ELR (cell line): ENCODE data around the gene HHAT.

Source experiments
- DNase-seq: peaks from one replicate; pipeline ENCODE4 v3.0.0-alpha.2; 2015; ENCODE audit warnings: low read depth

The HHAT gene

DNA sequence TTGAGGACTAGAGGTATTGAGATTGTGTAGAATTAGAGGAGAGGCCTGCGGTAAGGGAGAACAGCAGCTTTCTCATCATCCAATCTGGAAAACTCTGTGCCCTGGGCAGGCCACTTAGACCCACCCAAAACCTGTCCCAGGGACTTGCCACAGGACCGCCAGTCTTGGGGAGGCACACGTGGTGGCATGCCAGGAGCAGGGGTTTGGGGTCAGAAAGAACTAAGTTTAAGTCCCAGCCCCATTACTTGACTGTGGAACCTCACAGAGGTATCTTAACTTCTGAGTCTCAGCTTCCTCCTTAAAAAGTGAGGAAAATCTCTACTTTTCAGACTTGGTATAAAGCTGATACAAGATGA, 356.6 kb downstream of the HHAT start:
- no peak for DNase-seq

DNA sequence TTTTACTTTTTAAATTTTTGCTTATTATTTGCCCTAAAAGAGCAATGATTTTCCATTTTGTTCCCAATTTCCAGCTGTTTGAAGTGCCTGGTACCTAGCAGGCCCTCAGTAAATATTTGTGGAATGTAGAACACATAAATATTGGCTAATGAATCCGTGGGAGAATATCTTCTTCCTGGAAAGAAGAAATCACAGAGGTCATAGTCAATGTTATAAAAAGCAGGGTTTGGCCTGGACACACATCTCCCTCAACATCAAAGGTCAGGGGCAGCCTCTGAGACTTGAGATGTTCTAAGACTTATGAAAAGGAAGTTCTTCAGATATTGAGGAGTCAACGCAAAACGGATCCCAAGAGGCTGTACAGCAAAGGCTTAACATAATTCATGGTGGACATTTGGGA, 358.1 kb downstream of the HHAT start:
- no peak for DNase-seq

DNA sequence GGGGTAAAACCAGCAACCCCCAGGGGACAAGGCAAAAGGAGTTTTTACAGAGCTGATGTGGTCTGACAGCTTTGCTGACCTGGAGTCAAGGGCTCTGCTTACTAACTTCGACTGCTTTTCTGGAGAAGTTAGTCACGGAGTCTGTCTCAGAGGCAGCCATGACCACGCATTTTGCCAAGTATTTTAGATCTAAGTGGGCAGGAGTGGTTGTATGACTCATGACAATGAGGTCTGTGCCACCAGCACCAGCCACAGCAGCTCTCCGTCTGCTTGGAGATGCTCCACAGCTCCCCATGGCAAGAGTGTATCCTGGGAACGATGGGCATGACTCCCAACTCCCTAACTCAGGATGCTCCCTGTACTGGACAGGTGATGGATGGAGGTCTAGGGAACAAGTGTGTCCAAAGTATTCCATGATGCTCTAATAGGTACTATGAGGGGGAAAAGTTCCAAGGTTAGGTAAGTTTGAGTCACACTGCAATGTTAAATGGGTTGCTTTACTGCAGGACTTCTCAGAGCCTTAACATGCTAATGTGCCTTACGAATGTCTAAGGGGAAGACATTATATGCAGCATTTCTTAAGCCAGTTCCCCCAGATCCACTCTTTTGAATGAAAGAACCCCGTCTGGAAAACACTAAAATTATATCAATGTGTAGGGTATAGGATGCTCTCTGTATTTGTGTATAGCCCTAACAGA, 359.0 kb downstream of the HHAT start:
- DNase-seq = peak; percentile 24

DNA sequence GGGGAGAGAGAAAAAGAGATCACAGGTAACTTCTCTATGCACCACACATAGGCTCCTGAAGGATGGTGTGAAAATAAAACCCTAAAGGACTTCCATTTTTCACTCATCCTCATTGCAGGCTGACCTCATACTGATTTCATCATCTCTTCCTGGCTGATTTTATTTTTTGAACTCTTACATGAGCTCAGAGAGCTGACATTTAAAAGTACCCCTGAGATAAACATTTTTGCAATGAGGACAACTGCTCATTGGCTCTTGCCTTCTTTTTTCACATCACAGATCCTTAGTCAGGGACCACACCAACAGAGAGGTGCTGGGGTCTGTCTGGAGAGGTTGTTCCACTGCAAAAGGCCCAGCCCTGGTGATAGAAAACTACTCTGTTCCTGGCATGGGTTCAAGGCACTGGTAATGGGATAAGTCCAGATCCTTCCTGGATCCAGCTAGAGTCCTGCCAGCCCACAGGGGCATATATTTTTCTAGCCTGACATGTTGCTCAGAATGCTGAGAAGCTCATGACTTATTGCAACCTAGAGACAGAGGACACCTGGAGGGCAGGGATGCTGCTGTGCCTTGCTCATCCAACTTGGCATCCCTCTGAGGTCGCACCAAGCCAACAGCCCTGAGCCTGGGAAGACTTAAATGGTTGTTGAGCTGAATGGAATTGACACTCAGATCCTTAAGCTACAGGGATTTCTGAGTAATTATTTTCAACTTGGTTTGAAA, 360.0 kb downstream of the HHAT start:
- no peak for DNase-seq

DNA sequence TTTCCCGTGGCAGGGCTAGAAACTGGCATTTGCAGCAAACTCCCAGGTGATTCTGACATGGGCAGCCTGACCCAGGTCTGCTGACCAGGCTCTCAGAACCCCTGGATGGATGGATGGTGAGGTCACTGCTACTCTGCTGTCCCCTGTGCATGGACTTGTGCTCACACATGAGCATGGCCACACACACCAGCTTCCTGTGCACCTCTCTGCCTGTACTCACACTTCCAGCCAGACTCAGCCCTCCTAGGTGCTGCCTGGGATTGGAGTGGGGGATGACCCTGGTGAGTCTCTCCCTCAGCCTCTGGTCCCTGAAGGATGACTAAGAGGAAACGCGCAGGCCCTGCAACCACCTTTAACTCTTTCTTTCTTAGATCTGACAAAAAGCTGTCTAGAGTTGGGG, 361.1 kb downstream of the HHAT start:
- peak; percentile 20 for DNase-seq

DNA sequence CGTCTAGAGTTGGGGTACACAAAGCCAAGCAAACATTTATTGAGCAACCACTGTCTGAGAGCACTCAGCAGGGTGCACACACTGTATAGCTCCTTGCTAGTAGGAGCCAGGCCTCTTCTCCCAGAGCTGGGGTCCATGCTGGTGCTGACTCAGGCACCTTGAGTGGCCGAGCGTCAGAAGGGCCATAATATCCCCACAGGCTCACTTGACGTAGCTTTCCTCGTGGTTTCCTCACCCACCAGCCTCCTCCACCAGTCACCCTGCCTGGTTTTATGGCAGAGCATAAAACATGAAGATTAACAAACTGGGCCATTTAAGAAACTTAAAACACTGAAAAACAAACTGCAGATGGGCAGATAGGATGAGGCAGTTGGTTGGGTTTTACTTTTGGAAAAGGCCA, 361.5 kb downstream of the HHAT start:
- DNase-seq = peak; percentile 2

DNA sequence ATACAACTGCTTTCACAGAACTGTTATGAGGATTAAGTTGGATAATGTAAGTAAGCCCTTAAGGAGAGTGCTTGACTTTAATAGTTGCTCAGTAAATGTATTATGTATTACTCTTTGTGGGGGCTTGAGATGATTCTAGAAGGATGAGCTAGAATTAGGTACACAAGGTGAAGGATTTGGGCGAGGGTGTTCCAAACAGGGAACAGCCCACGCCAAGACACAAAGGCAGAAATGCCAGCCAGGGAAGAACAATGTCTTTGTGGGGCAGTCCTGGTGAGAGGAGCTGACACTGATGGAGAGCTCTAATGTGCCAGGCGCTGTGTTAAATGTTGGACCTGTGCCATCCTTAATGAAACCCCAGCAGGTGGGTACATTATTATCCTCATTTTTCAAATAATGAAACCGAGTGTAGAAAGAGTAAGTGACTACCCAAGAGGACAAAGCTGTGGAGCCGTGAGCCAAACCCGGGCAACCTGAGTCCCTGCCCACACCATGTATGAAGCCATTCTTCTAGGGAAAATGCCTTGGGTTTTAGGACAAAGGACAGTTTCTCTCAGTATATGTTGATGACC, 362.4 kb downstream of the HHAT start:
- DNase-seq = no peak

DNA sequence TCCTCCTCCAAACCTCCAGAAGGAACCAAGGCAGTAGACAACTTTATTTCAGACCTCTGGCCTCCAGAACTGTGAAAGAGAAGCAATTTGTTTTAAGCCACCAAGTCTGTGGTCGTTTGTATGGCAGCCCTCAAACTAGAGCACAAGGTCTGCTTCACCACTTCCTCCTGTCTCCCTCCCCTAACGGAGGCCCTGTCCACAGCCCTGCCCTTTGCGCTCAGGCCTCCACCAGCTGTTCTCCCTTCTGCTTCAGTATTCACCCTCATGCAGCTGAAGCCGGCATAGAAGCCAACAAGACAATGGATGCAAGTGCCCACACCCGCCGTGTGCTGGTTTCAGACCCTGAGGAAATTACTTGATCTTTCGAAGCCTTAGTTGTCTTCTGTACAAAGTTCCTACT, 364.1 kb downstream of the HHAT start:
- no peak for DNase-seq

DNA sequence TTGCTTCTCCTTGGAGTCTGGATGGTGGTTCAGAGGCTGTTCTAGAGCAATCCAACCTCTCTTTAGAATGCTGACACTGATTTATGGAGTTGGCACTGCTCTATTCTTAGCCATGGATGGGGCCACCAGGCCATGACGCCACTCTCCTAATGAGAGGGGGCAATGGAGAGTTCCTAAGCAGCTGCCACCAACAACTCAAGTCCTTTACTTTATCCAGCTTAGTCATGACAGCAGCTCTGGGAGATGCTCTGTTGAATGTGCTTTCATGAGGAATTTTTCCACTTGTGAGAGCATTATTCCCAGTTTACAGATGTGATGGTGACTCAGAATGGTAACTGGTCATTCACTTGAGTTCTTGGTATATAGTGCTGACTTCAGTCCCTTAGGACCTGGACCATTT, 366.3 kb downstream of the HHAT start:
- no peak for DNase-seq

DNA sequence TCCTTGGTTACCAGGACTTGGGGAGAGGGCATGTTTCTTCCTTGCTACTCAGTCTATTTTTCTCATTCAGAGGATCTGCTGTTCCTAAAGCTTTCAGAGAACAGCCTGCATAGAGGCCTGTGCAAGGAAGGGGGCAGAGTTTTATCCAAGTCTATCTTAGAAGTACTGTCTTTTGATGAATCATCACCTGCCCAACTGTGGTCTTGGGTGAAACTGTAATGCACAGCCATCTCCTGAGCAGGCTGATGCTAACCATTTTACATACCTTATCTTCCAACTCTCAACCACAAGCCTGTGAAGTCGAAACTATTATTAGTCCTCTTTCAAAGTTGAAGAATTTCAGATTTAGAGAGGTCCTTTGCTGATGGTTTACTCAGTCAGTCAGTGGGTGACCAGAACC, 368.0 kb downstream of the HHAT start:
- peak; percentile 7 for DNase-seq

DNA sequence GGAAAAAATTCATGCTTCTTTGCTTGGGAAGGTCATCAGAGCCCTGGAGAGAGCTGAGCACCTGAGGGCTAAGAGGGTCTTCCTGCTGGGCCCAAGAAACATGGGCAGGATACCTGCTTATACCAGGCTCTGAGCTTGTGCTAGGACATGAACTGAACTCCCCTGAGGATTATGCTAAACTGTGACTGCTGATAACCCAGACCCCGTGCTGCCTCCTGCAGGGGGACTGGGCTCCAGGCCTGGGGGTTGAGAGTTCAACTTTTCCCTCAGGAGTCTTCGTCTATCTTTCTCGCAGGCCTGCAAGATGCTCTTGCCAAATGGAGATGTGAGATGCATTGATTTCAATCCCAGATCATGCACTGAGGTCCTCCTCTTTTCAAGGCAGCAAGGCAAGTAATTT, 368.5 kb downstream of the HHAT start:
- DNase-seq = no peak

DNA sequence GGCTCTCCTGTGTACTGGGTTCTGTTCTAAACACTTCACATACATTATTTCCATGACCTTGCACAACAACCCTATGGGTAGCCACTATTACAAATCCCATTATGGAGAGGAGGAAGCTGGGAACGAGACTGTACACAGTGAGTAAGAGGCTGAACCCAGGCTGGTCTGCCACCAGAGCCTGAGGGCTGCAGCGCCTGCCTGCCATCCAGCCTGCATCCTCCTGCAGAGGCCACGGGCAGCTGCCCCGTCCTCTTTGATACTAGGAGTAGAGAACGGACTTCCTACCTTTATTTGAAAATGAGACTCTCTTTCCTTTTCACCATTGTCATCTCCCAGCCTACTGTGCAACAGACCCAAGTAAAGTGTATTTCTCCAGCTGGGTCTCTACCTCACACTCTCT, 370.0 kb downstream of the HHAT start:
- no peak for DNase-seq

DNA sequence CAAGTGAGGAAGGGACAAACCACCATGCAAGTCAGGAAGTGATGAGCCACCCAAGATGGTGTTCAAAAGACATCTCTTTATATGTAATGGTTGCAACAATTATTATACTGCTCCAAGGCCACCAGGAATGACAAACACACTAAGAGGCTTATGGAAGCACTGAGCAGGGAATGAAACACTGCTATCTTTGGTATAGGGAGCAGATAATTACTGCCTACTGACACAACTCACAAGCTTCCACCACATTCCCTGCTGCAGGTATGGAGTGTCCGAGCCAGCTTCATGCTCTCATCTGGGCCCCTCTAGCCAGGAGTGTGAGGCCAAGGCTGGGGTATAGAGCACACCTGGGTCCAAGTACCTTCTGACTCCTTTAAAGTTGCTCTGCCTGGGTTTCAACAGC, 371.4 kb downstream of the HHAT start:
- no peak for DNase-seq

DNA sequence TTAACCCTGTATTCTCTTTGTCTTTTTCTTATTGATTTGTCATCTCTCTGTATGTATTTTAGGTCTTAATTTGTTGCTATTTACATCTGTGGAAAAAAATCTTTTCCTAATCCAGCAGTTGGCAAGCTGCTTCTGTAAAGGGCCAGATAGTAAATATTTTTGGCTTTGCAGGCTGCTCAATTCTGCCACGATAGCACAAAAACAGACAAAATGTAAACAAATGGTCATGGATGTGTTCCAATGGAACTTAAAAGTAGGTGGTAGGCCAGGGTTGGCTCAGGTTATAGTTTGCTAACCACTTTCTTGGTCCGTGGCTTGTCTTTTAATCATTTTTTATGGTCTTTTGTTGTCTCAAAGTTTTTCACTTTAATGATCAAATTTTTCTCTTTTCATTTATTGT, 371.8 kb downstream of the HHAT start:
- DNase-seq = no peak

DNA sequence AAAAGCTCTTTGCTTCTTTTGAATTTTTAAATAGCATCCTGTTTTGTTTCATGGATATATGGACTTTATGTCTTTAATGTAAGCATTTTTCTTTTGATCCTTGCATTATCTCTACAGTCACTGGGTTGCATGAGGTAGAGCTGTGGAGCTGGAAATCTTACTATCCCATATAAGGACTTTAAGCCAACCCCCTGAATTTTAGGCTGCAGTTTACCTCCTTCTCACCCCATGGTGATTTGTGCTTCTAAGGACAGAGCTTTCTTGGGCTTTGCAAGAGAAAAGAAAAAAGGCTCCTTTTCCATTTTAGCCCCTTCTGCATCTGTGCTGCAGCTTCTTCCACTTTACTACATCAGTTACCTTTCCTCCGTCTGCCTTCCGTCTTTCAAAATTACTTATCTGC, 373.8 kb downstream of the HHAT start:
- DNase-seq = no peak

DNA sequence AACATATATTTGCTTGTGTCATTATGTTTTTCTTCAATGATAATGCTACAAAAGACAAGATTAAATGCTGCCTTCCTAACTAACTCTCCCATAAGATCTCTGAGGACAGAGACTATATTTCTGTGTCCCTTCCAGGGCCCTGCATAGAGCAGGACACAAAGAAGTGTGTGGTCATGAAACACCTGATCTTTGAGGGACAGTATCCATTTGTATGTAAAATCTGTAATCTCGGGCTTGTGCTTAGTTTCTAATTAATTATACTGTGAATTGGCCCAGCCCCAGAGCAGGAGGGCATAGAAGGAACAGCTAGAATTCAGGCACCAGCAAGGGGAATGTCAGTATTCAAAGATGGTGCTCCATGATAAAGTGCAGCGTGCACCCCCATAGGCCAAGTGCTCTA, 374.9 kb downstream of the HHAT start:
- DNase-seq = no peak

DNA sequence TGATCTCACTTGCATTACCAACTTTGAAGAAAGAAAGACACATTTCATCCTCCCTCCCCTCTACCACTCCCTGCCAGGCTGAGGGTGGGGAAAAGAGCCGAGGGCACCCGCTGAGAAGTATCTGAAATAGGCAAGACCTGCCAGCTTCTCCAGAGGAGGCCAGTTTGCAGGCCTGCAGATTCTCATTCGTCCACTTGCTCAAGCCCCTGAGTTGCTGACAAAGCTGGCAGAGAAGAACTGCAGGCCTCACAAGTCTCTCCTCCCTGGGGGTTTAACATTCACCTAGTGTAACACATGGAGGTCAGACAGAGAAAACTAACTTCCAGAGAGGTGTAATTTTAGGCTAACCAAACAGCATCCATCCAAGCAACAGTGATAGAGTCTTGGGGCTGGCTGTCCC, 376.4 kb downstream of the HHAT start:
- DNase-seq = no peak

DNA sequence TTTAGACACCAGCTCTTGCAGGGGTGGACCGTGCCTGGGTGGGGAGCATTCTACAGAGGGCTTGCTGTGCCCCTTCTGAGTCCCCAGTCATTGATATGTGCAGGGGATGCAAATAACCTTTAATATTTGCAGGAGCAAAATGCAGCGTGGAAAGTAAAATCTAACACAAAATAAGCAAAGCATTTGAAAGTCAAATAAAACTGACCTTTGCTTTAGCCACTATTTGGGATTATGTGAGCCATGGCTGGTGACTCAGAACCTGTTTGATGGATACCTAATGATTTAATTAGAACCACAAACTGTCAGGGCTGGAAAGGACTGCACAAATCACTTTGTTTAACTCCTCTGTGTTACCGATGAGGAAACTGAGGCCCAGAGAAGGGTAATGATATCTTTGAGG, 377.5 kb downstream of the HHAT start:
- DNase-seq = no peak

DNA sequence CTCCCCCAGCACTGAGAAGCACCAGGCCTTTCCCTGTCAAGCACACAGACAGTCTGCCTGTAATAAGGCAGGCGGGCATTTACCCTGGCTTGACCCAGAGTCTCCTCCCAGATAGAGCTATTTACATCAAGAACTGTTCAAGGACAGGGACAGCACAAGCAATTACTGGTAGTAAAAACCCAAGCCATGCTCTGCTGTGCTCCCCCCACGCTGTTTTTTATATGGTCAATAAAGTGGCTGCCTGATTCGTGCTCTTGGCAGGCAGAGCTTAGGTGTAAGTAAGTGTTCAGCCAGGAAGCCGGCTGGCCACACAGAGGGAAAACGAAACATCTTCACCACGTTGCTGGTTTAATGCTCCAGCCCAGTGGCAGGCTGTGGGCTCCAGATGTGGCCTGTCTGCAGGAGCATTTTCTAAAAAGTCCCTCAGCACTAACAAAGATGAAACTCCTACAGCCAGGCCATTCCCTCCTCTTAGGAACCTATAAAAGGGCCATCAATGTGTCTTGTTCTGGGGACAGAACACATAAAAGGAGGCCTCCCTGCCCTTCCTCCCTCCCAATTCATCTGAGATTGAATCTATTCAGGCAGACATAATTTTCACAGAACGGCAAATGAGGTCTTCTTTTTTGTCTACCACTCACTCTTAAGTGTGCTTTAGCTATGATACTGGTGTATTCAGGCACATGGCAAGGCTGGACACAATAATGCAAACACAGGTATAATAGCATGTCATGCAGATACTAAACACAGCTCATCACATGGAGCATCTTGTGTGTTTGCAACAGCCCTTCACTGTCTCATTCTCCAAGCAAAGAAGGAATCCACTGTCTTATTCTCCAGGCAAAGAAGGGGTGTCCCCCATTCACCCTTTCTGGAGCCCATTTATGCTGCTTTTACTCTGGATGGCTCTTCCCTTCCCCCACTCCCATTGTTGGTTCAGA, 378.9 kb downstream of the HHAT start:
- no peak for DNase-seq

DNA sequence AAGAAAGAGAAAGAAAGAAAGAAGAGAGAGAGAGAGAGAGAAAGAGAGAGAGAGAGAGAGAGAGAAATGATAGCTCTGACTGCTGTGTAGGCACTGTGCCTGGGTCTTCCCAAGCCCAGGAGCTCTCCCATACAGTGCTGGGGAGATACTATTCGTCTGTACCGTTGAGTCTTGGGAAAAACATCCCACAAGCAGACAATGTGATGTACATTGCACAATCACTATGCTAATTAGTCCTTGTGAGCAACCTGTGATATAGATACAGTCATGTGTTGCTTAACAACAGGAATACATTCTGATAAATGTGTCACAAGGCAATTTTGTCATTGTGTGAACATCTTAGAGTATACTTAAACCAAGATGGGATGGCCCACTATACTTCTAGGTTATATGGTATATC, 381.0 kb downstream of the HHAT start:
- DNase-seq = peak; percentile 25

DNA sequence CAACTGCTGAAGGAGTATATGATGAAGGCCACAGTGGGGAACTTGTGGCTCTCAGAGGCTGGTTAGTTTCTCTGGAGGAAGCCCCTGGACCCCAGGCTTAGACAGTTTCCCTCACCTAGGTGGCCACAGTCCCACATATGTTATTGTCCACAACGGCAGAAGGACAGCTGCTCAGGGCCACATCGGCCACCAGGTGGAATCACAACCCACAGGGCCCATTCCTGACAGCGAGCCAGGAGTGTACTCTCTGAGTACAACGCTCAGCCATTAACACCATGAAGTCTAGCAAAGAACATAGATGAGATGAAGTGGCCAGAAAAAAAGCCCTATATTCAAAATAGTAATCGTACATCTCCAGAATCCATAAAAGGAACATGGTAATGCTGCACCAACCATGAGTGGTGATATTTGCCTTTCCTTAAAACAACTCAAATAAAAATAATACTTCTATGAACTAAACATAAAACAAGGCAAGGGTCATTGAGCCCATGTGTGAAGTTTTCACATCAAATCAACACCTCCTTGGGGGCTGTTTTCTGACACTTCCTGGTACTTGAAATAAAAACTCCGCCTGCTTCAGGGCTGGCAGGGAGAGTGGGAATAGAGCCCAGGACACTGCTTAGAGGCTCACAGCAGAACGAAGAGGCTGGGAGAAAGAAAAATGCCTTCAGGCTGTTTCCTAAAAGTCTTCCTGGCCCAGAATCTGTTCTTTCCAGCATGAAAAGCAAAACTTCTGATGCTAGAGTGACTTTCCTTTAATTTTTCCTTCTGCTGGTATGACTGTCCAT, 383.3 kb downstream of the HHAT start:
- DNase-seq = no peak

DNA sequence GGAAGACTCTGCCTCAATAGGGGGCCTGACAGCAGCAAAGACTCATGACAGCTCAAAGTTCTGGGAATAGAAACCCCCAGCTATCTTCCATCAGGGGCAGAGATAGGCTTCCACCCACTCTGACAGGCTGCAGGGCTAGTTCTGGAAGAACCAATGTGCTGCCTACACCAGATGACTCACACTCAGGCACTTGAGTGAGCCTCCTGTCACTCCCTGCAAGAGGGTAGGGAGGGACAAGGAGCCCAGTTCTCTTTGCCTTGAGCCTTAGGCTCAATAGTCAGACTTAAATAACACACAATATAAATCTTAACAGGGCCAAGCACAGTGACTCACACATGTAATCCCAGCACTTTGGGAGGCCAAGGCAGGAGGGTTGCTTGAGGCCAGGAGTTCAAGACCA, 386.4 kb downstream of the HHAT start:
- peak; percentile 15 for DNase-seq
